ENCODE measurements around the gene YWHAH. TPM values are rescaled to one million over a fixed set of nuclear protein-coding genes. Genes with fewer than 3 reads are reported as not detected.

The YWHAH gene
- total RNA-seq, 1 donor from 2014 or later: 58.3 TPM

- ATAC-seq: no peak
Measured at GRCh38 chr22:31983911-31984656, 39.7 kb downstream of the YWHAH start.

GRCh38 chr22:31987218-31987617 is 42.9 kb downstream of the YWHAH start:
- no peak for ATAC-seq

- ATAC-seq: no peak
Measured at GRCh38 chr22:31991102-31991839, 46.9 kb downstream of the YWHAH start.

GRCh38 chr22:31995046-31995445 is 50.7 kb downstream of the YWHAH start:
- no peak for ATAC-seq

- no peak for ATAC-seq
Measured at GRCh38 chr22:31995807-31996206, 51.5 kb downstream of the YWHAH start.

GRCh38 chr22:31998784-31999385 is 54.5 kb downstream of the YWHAH start:
- no peak for ATAC-seq

- ATAC-seq: no peak
Measured at GRCh38 chr22:32000181-32000580, 55.8 kb downstream of the YWHAH start.

- no peak for ATAC-seq
Measured at GRCh38 chr22:32005453-32005852, 61.1 kb downstream of the YWHAH start.

Other genes starting within 250 kb of the YWHAH start
- 36.9 TPM for gene PRR14L, start 194.4 kb upstream of the YWHAH start, total RNA-seq
- 17.7 TPM for gene DEPDC5, start 190.5 kb upstream of the YWHAH start, total RNA-seq
- gene SLC5A1, start 98.7 kb downstream of the YWHAH start, total RNA-seq: 8.1 TPM
- gene C22orf42, start 214.8 kb downstream of the YWHAH start, total RNA-seq: not detected

Data from esophagus mucosa (tissue), 1 donor.